ENCODE measurements around the gene TAPT1. TPM values are rescaled to one million over a fixed set of nuclear protein-coding genes. Genes with fewer than 3 reads are reported as not detected.
A peak's percentile ranks its signal among the peaks of the same experiment; 100 is the strongest.

TAPT1 gene
- total and polyA plus RNA-seq, 2 of the 13 experiments (the other 11 are each of a cell fraction or from before 2014, with no cell fraction given), result 24.5 to 25.3 TPM

- TF ChIP-seq PREB (CRISPR knock-in tag; IDR thresholded peaks at IDR 0.05) (no peak), SP2 (CRISPR knock-in tag; IDR thresholded peaks at IDR 0.05) (no peak), ELF3 (CRISPR knock-in tag; IDR thresholded peaks at IDR 0.05) (no peak), RBFOX2 (IDR thresholded peaks at IDR 0.05; ENCODE audit: low read depth, low read length) (peak; percentile 24), PRPF4 (IDR thresholded peaks at IDR 0.05; ENCODE audit: low read depth, low read length, poor library complexity, severe bottlenecking) (no peak)
Measured at GRCh38 chr4:16225863-16226815, at the start of gene TAPT1 (continued).

GRCh38 chr4:16271411-16271810, 45.1 kb upstream of the TAPT1 start:
- intact Hi-C loops (cut with micrococcal nuclease; ENCODE audit: unreplicated experiment), result no loop called here
- Histone ChIP-seq H3K9ac (ENCODE audit: insufficient read depth, low read depth, low read length) (no peak overlapping the region), H4K20me1 (ENCODE audit: insufficient read depth, low read length) (no peaks in the 10 kb centered on the region), H2AFZ (ENCODE audit: low read length) (no peak overlapping the region), H3K4me2 (ENCODE audit: low read depth, low read length) (no peak overlapping the region), H3K27me3 (ENCODE audit: control insufficient read depth in 1 of 2, insufficient read depth in 2 of 2, low read length in 2 of 2) (no peaks in the 10 kb centered on the region), H3K9me3 (ENCODE audit: low read length) (peaks cover 5% of the 10 kb centered on the region), H3K27ac (ENCODE audit: extremely low read length, insufficient read depth, low read length) (no peak overlapping the region), H3K79me2 (ENCODE audit: insufficient read depth, low read length) (no peaks in the 10 kb centered on the region), H3K4me3 (replicated peaks in 1 of 3; ENCODE audit: insufficient read depth in 1 of 3, low read depth in 2 of 3, low read length in 3 of 3) (no peak overlapping the region), H3K4me1 (ENCODE audit: insufficient read depth, low read length) (no peaks in the 10 kb centered on the region), H3K36me3 (replicated peaks in 1 of 2; ENCODE audit: control insufficient read depth in 1 of 2, insufficient read depth in 2 of 2, low read length in 2 of 2) (no peaks in the 10 kb centered on the region)
- ChIA-PET POLR2A (no interaction called here), CTCF (ENCODE audit: low intra/inter-chr PET ratio, low total read pairs) (no interaction called here)
- no peak for FAIRE-seq
- TF ChIP-seq GLI4 (CRISPR knock-in tag; IDR thresholded peaks at IDR 0.05; ENCODE audit: borderline replicate concordance), result no peak
- no peak for ATAC-seq
- DNase-seq (ENCODE audit: low spot score), result no peak
- no TSS peak for BruUV-seq (replicated peaks)
- in situ Hi-C loops (cut with HindIII; ENCODE audit: extremely low pct_ligation_motif_present, low pct_unique_long_range_greater_than_20kb), result loop anchor here (25.0 kb wide), 1 partner anchor 784 kb away; no protein-coding TSS in a partner anchor
- WGBS (ENCODE audit: low lambda C conversion rate), result 33% methylated on average over 4 of the region's 4 CpGs

Data from HepG2 (cell line).